Mucosa of rectum (tissue), 2 donors: ENCODE results near the gene SNRNP40.

ENCODE experiments used
- H3K27ac ChIP-seq, 2 donors: one replicate each; pipeline ENCODE4 v1.7.0; 2013; ENCODE audit warnings: inconsistent platforms in 2 of 2, low read depth in 2 of 2, low read length in 2 of 2
- H3K27me3 ChIP-seq, 2 donors: one replicate each; pipeline ENCODE4 v1.7.0; 2013; ENCODE audit warnings: low read length in 2 of 2; ENCODE audit not compliant: control insufficient read depth in 2 of 2, insufficient read depth in 2 of 2
- H3K36me3 ChIP-seq, 2 donors: one replicate each; pipeline ENCODE4 v1.7.0; 2013; ENCODE audit warnings: low read length in 2 of 2; ENCODE audit not compliant: control insufficient read depth in 2 of 2, insufficient read depth in 2 of 2
- H3K4me1 ChIP-seq, 2 donors: one replicate each; pipeline ENCODE4 v1.7.0; 2013; ENCODE audit warnings: low read length in 2 of 2, mild to moderate bottlenecking in 1 of 2; ENCODE audit not compliant: control insufficient read depth in 2 of 2, insufficient read depth in 2 of 2
- H3K4me3 ChIP-seq, 2 donors: one replicate each; pipeline ENCODE4 v1.7.0; 2013; ENCODE audit warnings: low read length in 2 of 2
- H3K9ac ChIP-seq, 2 donors: one replicate each; pipeline ENCODE4 v1.7.0; 2013; ENCODE audit warnings: low read length in 2 of 2, low read depth in 1 of 2, mild to moderate bottlenecking in 1 of 2
- H3K9me3 ChIP-seq, 2 donors: one replicate each; pipeline ENCODE4 v1.7.0; 2013; ENCODE audit warnings: low read length in 2 of 2; ENCODE audit not compliant: control insufficient read depth in 2 of 2
- donor health status: healthy.
- donor health status: Normal muscosa, but diverticular disease.

Gene SNRNP40

DNA sequence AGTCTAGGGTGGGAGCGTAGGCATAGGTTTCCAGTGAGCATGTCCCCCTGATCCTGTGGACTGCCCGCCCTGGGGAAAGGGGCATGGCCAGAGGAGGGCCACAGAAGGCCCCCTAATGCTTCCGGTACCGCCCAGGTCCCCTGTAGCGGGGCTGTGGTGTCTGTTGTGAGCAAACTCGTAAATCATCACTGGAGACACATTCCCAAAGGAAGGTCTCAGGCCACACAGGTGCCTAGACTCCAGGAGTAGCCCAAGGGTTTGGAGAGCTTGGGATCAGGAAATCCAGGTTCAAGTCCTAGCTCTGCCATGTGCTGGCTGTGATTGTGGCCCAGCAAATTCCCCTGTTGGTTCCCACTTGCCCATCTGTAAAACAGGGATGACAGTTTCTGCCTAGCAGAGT is 77.1 kb downstream of the SNRNP40 start:
- Histone ChIP-seq H3K27me3 (no peaks in the 10 kb centered on the region), H3K9ac (no peak overlapping the region), H3K36me3 (no peaks in the 10 kb centered on the region), H3K4me1 (peaks cover 4 to 6% of the 10 kb centered on the region in 2 donors), H3K9me3 (no peaks in the 10 kb centered on the region), H3K27ac (no peak overlapping the region), H3K4me3 (no peak overlapping the region)

- Histone ChIP-seq H3K27me3 (no peaks in the 10 kb centered on the region), H3K9me3 (no peaks in the 10 kb centered on the region), H3K4me3 (no peak overlapping the region), H3K27ac (no peak overlapping the region), H3K36me3 (no peaks in the 10 kb centered on the region), H3K9ac (no peak overlapping the region), H3K4me1 (peaks cover under 1 to 2% of the 10 kb centered on the region in 2 donors)
Measured at GRCh38 chr1:31218705-31219104, 77.9 kb downstream of the SNRNP40 start.

DNA sequence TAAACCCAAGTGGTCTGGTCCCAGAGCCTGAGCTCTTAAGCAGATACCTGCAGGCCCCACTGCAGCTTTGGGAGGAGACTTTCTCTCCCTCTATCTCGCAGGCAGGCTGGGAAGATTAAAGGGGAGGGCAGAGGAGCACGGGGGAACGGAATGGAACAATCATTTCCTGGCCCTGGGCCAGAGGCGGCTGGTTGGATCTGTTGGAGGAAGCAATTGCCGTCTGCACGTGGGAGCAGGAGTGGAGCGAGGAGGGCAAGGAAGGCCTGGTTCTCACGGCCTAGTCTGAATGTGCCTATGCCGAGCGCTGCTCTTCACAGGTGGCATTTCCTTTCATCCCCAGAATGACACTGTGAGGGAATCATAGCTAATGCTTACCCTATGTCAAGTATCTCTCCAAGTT is 80.6 kb downstream of the SNRNP40 start:
- Histone ChIP-seq H3K27me3 (no peaks in the 10 kb centered on the region), H3K9ac (no peak overlapping the region), H3K4me1 (no peaks in the 10 kb centered on the region), H3K27ac (no peak overlapping the region), H3K36me3 (no peaks in the 10 kb centered on the region), H3K4me3 (no peak overlapping the region), H3K9me3 (no peaks in the 10 kb centered on the region)

GRCh38 chr1:31215065-31215570 is 81.5 kb downstream of the SNRNP40 start:
- Histone ChIP-seq H3K4me1 (no peaks in the 10 kb centered on the region), H3K4me3 (no peak overlapping the region), H3K9ac (no peak overlapping the region), H3K27ac (no peak overlapping the region), H3K27me3 (no peaks in the 10 kb centered on the region), H3K36me3 (no peaks in the 10 kb centered on the region), H3K9me3 (no peaks in the 10 kb centered on the region)

- no peak overlapping the region for H3K27ac ChIP-seq
- no peaks in the 10 kb centered on the region for H3K36me3 ChIP-seq
- H3K4me3 ChIP-seq = no peak overlapping the region
- no peak overlapping the region for H3K9ac ChIP-seq
- no peaks in the 10 kb centered on the region for H3K9me3 ChIP-seq
- no peaks in the 10 kb centered on the region for H3K4me1 ChIP-seq
- no peaks in the 10 kb centered on the region for H3K27me3 ChIP-seq
Measured at GRCh38 chr1:31214316-31215064, 82.1 kb downstream of the SNRNP40 start.
